ENCODE measurements around the gene GRIK4.

Gene GRIK4

DNA sequence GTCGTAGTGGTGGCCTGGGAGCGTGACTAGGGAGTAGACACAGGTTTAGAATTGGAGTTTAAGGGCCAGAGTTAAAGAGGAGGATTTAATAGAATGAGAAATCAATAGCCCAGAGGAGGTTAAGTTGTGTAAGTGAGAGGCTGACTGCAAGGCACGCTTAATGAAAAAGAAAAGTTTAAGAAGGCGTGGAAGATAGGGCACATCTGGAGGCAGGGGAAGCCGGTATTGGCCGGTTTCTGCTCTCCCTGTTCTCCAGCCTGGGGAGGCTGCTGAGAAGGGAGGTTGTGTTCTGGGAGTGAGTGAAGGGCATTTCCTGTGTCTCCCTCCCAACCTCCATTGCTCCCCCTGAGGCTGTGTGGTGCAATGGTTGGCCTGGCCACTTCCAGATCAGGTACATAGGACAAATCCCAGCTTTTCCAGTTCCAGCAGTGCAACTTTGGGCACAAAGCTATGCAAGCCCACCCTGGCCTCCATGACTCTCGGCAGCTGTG lies 6.3 kb downstream of the GRIK4 start:
- POLR2A ChIA-PET, result no interaction called here
- H3K4me3 ChIP-seq (ENCODE audit: low read depth, low read length), result no peak overlapping the region
- DNase-seq (ENCODE audit: low read depth, low spot score), result no peak
- CTCF ChIA-PET, result interaction anchor here (1.5 to 5.1 kb wide), 2 partner anchors 9 to 168 kb away, joined by 6 to 23 read pairs; no protein-coding TSS in a partner anchor
- TF ChIP-seq, protein P1, sequence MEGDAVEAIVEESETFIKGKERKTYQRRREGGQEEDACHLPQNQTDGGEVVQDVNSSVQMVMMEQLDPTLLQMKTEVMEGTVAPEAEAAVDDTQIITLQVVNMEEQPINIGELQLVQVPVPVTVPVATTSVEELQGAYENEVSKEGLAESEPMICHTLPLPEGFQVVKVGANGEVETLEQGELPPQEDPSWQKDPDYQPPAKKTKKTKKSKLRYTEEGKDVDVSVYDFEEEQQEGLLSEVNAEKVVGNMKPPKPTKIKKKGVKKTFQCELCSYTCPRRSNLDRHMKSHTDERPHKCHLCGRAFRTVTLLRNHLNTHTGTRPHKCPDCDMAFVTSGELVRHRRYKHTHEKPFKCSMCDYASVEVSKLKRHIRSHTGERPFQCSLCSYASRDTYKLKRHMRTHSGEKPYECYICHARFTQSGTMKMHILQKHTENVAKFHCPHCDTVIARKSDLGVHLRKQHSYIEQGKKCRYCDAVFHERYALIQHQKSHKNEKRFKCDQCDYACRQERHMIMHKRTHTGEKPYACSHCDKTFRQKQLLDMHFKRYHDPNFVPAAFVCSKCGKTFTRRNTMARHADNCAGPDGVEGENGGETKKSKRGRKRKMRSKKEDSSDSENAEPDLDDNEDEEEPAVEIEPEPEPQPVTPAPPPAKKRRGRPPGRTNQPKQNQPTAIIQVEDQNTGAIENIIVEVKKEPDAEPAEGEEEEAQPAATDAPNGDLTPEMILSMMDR (IDR thresholded peaks at IDR 0.05; ENCODE audit: insufficient read depth, low read length, missing control alignments), result no peak

DNA sequence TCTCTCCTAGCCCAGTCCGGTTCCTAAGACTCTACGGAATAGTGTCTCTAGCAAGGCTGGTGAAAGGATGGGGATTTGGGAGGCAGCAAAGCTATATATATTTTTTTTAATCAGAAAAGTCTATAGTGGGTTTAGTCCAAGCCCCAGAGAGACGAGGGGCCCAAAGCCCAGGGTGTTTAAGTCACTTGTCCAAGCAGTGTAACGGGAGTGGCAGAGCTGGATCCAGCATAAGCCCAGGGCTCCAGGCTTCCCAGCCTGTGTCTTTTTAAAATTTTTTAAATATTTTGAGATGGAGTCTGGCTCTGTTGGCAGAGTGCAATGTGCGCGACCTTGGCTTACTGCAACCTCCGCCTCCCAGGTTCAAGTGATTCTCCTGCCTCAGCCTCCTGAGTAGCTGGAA lies 6.8 kb downstream of the GRIK4 start:
- CTCF ChIA-PET, result interaction anchor here (1.5 to 5.1 kb wide), 2 partner anchors 9 to 167 kb away, joined by 6 to 23 read pairs; no protein-coding TSS in a partner anchor
- no peak for DNase-seq (ENCODE audit: low read depth, low spot score)
- TF ChIP-seq, protein P1 (IDR thresholded peaks at IDR 0.05; ENCODE audit: insufficient read depth, low read length, missing control alignments), result no peak
- POLR2A ChIA-PET, result no interaction called here
- H3K4me3 ChIP-seq (ENCODE audit: low read depth, low read length), result no peak overlapping the region

DNA sequence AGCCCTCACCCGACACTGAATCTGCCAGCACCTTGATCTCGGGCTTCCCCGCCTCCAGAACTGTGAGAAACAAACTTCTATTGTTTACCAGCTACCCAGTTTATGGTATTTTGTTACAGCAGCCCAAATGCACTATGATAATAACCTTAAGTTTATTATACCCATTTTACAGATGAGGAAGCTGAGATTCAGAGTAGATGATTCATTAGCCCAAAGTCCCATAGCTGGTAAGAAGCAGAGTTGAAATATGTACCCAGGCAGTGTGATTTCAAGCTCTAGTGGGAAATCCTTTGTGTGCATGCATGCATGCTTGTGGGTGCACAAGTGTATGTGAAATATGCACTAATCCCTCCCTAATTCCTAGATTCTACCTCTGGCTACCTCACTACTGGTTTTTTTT lies 7.9 kb downstream of the GRIK4 start:
- TF ChIP-seq, protein P1 (IDR thresholded peaks at IDR 0.05; ENCODE audit: insufficient read depth, low read length, missing control alignments), result no peak
- DNase-seq (ENCODE audit: low read depth, low spot score), result no peak
- no peak overlapping the region for H3K4me3 ChIP-seq (ENCODE audit: low read depth, low read length)
- POLR2A ChIA-PET, result no interaction called here
- CTCF ChIA-PET, result interaction anchor here (1.4 to 5.1 kb wide), 2 partner anchors 9 to 166 kb away, joined by 3 to 23 read pairs; no protein-coding TSS in a partner anchor

DNA sequence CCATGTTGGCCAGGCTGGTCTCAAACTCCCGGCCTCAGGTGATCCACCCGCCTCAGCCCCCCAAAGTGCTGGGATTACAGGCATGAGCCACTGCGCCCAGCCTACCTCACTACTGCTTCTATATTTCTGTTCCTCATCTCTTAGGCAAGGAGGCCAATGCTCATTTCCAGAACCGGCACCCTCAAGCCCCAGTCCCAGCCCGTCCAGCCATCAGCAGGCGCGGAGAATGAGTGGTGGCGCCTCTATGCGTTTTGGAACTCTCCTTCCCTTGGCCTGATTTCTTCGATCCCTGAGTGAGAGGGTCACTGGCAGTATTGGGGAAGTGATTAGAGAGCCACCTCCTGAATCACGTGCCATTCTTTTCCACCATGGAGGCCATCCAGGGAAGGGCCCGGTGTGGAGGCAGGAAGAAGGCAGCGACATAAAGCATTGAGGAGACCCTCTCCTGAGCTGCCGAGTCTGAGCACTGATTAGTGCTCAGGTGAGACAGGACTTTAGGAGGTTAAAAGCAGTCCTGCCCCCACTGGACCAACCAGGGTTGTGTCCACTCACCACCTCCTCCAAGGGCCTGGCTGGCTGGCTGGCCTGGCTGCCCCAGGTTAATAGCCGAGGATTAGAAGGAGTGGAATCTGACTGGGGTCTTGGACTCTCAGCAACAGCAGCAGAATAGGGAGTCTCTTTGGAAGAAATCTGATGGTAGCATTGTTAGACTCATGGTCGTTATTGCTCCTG lies 8.7 kb downstream of the GRIK4 start:
- POLR2A ChIA-PET, result no interaction called here

DNA sequence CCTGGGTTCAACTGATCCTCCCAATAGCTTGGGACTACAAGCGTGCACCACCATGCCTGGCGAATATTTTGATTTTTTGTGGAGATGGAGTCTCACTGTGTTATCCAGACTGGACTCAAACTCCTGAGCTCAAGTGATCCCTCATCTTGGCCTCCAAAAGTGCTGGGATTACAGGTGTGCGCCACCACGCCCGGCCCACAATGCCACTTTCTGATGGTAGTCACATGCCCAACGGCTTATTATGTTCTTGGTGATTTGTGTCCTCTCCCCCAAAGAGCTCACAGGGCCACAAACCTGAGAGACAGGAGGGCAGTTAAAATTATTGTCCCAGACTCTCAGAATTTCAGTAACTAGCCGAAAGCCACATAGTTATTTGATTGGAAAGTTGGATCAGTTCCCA lies 9.6 kb downstream of the GRIK4 start:
- ChIA-PET POLR2A (no interaction called here), CTCF (interaction anchor here (1.1 to 1.6 kb wide), 2 partner anchors 11 to 164 kb away, joined by 6 to 8 read pairs; partner anchors contain the start of gene GRIK4)
- TF ChIP-seq, protein P1 (IDR thresholded peaks at IDR 0.05; ENCODE audit: insufficient read depth, low read length, missing control alignments), result no peak

More for the DNA sequence above, 8.7 kb downstream of the GRIK4 start:
- DNase-seq (ENCODE audit: low read depth, low spot score), result no peak
- H3K4me3 ChIP-seq (ENCODE audit: low read depth, low read length), result no peak overlapping the region
- CTCF ChIA-PET, result interaction anchor here (1.1 to 5.1 kb wide), 3 partner anchors 10 to 166 kb away, joined by 3 to 23 read pairs (median 6); no protein-coding TSS in a partner anchor
- TF ChIP-seq, protein P1 (IDR thresholded peaks at IDR 0.05; ENCODE audit: insufficient read depth, low read length, missing control alignments), result no peak

DNA sequence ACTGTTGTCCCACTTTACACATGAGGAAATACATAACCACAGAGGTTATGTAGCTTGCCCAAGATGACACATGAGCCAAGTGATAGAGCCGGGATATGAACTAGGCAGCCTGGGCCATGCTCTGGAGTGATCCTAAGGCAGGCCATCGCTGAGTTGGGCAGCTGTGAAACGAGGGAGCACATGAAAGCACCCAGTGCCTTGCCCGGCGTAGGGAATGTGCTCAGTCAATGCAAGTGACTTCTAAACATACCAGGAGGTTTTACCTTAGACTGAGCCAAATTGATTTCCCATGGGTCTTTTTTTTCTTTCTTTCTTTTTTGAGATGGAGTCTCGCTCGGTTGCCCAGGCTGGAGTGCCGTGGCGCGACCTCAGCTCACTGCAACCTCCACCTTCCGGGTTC lies 10.5 kb downstream of the GRIK4 start:
- TF ChIP-seq, protein P1 (IDR thresholded peaks at IDR 0.05; ENCODE audit: insufficient read depth, low read length, missing control alignments), result no peak
- ChIA-PET CTCF (interaction anchor here (1.5 to 1.6 kb wide), 2 partner anchors 12 to 280 kb away, joined by 5 to 8 read pairs; partner anchors contain the start of gene GRIK4), POLR2A (interaction anchor here (0.7 kb wide), 1 partner anchor 10 kb away, joined by 3 read pairs; no protein-coding TSS in a partner anchor)
- no peak for DNase-seq (ENCODE audit: low read depth, low spot score)
- no peak overlapping the region for H3K4me3 ChIP-seq (ENCODE audit: low read depth, low read length)

More for the DNA sequence above, 9.6 kb downstream of the GRIK4 start:
- no peak for DNase-seq (ENCODE audit: low read depth, low spot score)
- no peak overlapping the region for H3K4me3 ChIP-seq (ENCODE audit: low read depth, low read length)

All from AG04449 (cell line).